ENCODE data around the gene TSPAN3. TPM values are rescaled to one million over a fixed set of nuclear protein-coding genes. Genes with fewer than 3 reads are reported as not detected.

The TSPAN3 gene
- polyA plus RNA-seq, 1 donor (not counting 4 experiments of a cell fraction or from before 2014, with no cell fraction given): 181 TPM

DNA sequence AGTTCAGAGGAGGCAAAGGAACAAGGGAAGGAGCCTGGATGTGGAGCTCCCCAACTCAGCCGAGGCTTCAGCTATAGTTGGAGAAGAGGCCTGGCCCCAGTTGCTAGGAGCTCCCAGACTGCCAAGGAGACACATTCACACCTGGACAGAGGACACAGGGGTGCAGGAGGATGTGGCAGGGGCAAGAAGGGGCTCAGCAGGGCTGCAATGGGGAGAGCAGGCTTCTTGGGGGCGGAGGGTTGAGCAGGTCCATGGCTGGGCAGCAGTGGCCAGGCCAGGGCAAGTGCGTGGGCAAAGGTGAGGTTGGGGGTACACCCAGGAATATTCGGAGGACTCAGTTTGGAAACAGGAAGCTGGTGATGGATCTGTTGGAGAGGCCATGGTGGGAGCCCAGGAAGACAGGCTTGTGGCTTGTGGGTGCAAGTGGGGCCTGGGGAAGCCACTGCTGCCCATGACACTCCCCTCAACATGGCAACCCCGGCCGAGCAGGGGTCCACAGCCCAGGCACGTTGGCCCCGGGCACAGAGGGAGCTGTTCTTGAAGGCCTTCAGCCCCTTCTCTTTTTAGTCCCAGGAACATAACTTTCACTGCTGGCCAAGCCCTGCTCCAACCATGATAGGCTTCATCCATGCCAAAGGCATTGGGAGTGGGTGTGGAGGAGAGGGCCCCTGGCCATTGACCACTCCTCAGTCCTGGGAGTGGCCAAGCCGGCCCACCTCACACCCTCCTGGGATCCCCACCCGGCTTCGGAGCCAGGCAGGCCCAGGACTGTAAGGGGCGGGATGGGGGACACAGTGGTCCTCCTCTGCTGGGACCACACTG, 33.3 kb downstream of the TSPAN3 start:
- Histone ChIP-seq H3K9me3 (ENCODE audit: control insufficient read depth, low read depth, low read length) (no peaks in the 10 kb centered on the region), H3K36me3 (ENCODE audit: control insufficient read depth in 2 of 2, extremely low read depth in 1 of 2, insufficient read depth in 2 of 2, low read length in 2 of 2) (peaks cover 1 to 6% of the 10 kb centered on the region in 2 experiments), H3K79me2 (ENCODE audit: control insufficient read depth, insufficient read depth, low read length) (no peaks in the 10 kb centered on the region), H3K27me3 (ENCODE audit: control insufficient read depth, extremely low read depth, insufficient read depth, low read length) (no peaks in the 10 kb centered on the region), H3K4me1 (ENCODE audit: control insufficient read depth, extremely low read depth, insufficient read depth, low read length) (peaks cover 4% of the 10 kb centered on the region), H3K4me2 (ENCODE audit: control insufficient read depth, extremely low read depth, insufficient read depth, low read depth, low read length) (no peak overlapping the region), H4K20me1 (ENCODE audit: control insufficient read depth, extremely low read depth, insufficient read depth, low read length) (no peaks in the 10 kb centered on the region), H2AFZ (ENCODE audit: control insufficient read depth, low read length) (no peak overlapping the region), H3K4me3 (ENCODE audit: control insufficient read depth in 2 of 3, extremely low read depth in 1 of 3, insufficient read depth in 2 of 3, low read depth in 1 of 3, low read length in 3 of 3) (no peak overlapping the region), H3K9ac (ENCODE audit: control insufficient read depth, extremely low read depth, insufficient read depth, low read length) (no peak overlapping the region), H3K9me1 (ENCODE audit: control insufficient read depth, extremely low read depth, insufficient read depth, low read length) (no peaks in the 10 kb centered on the region), H3K27ac (ENCODE audit: control insufficient read depth, insufficient read depth, low read length) (no peak overlapping the region)
- dilution Hi-C loops (cut with MboI; ENCODE audit: extremely low pct_ligation_motif_present, low sequenced_read_pairs): no loop called here
- FAIRE-seq: no peak
- no peak for DNase-seq (ENCODE audit: low read depth, low spot score)
- no peak for TF ChIP-seq CTCF (optimal IDR thresholded peaks at IDR 0.05 in 1 of 3, IDR thresholded peaks at IDR 0.05 in 1 of 3, conservative IDR thresholded peaks at IDR 0.05 in 1 of 3; ENCODE audit: extremely low read depth in 1 of 3, insufficient read depth in 2 of 3, low read length in 3 of 3)
- no peak for TF ChIP-seq EZH2 (IDR thresholded peaks at IDR 0.05; ENCODE audit: low read length)

DNA sequence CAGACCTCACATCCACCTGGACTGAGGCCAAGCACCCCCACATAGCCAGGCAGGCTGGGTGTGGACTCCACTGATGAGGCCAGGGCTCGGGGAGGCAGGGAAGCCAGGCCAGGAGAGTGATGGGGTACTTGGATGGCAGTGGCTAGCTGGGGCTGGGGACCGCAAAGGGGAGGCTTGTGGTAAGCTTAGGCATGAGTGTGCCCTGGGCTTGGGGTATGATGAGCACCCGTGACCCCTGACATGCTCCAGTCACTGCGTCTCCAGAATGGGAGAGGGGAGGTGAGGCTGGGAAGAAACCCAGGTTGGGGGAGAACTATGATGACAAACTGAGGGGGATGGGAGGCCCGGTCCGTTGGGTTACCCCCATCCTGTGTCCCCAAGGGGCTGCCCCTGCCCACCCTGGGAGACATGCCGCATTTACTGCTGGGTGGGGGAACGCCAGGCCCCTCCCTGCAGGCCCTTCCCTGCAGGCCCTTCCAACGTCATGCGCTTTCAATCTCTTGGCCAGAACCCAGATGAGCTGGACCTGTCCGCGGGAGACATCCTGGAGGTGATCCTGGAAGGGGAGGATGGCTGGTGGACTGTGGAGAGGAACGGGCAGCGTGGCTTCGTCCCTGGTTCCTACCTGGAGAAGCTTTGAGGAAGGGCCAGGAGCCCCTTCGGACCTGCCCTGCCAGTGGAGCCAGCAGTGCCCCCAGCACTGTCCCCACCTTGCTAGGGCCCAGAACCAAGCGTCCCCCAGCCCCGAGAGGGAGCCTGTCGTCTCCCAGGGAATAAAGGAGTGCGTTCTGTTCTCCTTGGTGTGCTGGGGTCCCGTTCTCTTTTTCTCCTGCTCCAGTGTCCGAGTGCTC, 34.1 kb downstream of the TSPAN3 start:
- DNase-seq (ENCODE audit: low read depth, low spot score) (no peak), FAIRE-seq (no peak)
- no peak overlapping the region for H2AFZ ChIP-seq (ENCODE audit: control insufficient read depth, low read length)
- no peaks in the 10 kb centered on the region for H3K27me3 ChIP-seq (ENCODE audit: control insufficient read depth, extremely low read depth, insufficient read depth, low read length)
- H3K36me3 ChIP-seq (ENCODE audit: control insufficient read depth in 2 of 2, extremely low read depth in 1 of 2, insufficient read depth in 2 of 2, low read length in 2 of 2): peaks cover 1 to 6% of the 10 kb centered on the region in 2 experiments
- H4K20me1 ChIP-seq (ENCODE audit: control insufficient read depth, extremely low read depth, insufficient read depth, low read length): no peaks in the 10 kb centered on the region
- no peaks in the 10 kb centered on the region for H3K9me3 ChIP-seq (ENCODE audit: control insufficient read depth, low read depth, low read length)
- no peak overlapping the region for H3K27ac ChIP-seq (ENCODE audit: control insufficient read depth, insufficient read depth, low read length)
- H3K4me1 ChIP-seq (ENCODE audit: control insufficient read depth, extremely low read depth, insufficient read depth, low read length): peaks cover 4% of the 10 kb centered on the region
- H3K9ac ChIP-seq (ENCODE audit: control insufficient read depth, extremely low read depth, insufficient read depth, low read length): no peak overlapping the region
- dilution Hi-C loops (cut with MboI; ENCODE audit: extremely low pct_ligation_motif_present, low sequenced_read_pairs): no loop called here
- H3K4me2 ChIP-seq (ENCODE audit: control insufficient read depth, extremely low read depth, insufficient read depth, low read depth, low read length): no peak overlapping the region
- H3K79me2 ChIP-seq (ENCODE audit: control insufficient read depth, insufficient read depth, low read length): no peaks in the 10 kb centered on the region
- H3K4me3 ChIP-seq (ENCODE audit: control insufficient read depth in 2 of 3, extremely low read depth in 1 of 3, insufficient read depth in 2 of 3, low read depth in 1 of 3, low read length in 3 of 3): no peak overlapping the region
- H3K9me1 ChIP-seq (ENCODE audit: control insufficient read depth, extremely low read depth, insufficient read depth, low read length): no peaks in the 10 kb centered on the region
- TF ChIP-seq EZH2 (IDR thresholded peaks at IDR 0.05; ENCODE audit: low read length) (no peak), CTCF (optimal IDR thresholded peaks at IDR 0.05 in 1 of 3, IDR thresholded peaks at IDR 0.05 in 1 of 3, conservative IDR thresholded peaks at IDR 0.05 in 1 of 3; ENCODE audit: extremely low read depth in 1 of 3, insufficient read depth in 2 of 3, low read length in 3 of 3) (no peak)

Measured in keratinocyte (primary cell).